ENCODE data around the gene MAPKAP1.
A peak's percentile ranks its signal among the peaks of the same experiment; 100 is the strongest.
"Not testable (repeated sequence)": the region's sequence is repeated elsewhere in the genome, so short reads cannot be mapped to it uniquely, and the experiment has no call there.

Gene MAPKAP1

DNA sequence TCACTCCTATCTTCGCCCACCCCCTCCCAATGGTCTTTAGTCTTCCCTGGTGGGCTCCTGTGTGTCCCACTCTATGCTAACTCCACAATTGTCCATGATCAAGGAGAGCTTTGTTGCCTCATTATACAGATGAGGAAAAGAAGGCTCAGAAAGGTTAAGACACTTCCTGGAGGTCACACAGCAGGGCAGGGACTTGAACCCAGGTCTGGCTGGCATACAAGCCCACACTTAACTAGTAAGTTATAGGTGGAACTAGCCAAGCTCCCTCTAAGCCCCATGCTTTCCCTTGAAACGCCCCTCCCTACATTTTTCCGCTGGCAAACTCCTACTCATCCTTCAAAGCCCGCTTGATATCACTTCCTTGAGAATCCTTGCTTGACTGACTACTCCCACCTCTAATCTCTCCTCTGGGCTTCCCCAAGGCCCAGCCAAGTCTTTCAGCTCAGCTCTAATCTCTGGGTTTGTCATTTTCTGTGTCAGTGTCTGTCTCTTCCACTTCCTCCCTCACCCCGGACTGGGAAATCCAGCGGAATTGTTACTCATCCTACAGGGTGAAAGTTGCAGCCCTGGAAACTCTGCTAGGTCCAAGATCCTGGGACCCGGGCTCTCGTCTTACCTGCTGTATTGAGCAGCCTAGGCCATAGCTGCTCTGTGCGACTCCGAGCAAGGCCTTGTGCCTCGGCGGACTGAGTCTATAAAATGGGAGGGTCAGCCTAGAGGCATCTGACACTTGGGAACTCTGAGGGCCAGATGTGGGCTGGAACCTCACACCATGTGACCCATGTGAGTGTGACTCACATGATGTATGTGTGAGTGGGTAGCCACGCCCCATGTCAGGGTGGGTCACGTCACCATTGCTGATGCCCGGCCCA, 300.8 kb downstream of the MAPKAP1 start:
- DNase-seq: no peak

DNA sequence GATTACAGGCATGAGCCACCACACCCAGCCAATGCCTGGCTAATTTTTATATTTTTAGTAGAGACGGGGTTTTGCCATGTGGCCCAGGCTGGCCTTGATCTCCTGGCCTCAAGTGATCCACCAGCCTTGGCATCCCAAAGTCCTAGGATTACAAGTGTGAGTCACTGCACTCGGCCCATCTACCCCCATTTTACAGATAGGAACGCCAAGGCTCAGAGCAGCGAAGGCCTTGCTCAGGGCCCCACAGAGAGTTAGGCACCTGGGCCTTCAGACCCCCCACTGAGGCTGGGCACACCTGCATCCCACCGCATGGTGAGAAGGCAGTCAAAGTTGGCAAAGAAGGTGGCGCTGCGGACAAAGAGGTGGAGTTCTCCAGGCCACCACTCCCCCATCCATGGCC, 302.3 kb downstream of the MAPKAP1 start:
- no peak for DNase-seq

DNA sequence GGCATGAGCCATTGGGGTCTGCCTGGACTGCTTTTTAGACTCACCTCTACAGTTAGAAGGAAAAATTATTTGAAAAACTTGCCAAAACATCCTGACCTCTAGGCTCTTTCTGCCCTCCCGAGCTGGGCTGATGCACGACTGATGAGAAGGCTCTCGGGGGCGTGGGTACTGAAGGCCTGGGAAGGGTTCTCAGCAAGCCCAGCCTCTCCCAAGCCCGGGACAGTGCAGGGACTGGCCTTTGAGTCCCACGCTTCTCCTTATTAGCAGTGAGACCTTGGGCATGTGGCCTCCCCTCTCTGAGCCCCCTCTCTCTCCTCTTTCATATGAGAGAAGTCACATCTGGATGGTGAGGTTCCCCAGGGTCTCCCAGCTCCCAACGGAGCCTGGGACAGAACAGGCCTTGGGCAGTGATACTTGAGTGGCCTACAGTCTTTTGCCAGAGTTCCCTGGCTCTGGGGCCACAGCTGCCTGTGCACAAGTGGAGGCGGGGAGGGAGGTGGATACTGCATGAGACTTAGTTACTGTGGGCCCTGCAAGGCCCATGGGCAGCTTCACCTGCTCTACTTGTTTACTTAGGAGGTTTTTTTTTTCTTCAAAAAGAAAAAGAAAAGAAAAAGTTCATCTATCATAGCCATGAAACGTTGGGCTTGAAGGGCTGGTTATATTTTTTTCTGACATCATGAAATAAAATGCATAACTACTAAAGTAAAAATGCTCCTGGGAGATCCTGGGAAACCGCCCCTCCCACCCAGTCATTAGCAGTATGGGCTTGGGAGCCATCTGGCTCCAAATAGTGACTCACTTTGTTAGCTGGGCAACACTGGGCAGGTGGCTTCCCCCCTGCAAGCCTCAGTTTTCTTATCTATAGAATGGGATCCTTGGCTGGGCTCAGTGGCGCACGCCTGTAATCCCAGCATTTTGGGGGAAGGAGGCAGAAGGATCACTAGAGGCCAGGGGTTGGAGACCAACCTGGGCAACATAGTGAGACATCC, 306.0 kb downstream of the MAPKAP1 start:
- DNase-seq: no peak

DNA sequence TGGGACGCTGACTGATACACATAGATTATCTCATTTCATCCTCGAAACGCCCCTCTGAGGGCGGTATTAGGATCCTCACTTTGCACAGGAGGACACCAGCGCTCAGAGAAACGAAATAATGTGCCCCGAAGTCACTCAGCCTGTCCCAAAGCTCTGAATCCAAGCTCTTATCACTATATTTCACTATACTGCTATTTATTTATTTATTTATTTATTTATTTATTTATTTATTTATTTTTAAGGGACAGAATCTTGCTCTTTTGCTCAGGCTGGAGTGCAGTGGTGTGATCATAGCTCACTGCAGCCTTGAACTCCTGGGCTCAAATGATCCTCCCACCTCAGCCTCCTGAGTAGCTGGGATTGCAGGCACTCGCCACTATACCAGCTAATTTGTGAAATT, 306.8 kb downstream of the MAPKAP1 start:
- not testable (repeated sequence) for DNase-seq

DNA sequence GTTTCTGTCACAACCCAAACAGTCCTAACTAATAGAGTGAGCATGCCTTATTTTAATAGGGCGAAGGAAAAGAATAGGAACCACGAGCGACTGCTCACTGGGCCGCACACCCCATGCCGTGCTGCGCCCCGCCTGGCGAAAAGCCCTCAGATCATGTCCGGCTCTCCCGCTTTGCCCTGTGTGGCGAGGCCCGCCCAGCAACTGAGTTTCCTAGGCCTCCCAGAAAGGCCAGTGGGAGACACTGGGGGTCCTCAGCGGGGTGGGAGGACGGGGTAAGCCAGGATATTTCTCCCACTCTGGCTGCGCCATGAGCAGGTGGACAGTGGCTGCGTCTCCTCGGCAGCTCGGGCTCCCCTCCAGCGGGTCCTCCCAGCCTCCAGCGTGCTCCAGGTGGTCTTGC, 307.3 kb downstream of the MAPKAP1 start:
- DNase-seq: no peak

DNA sequence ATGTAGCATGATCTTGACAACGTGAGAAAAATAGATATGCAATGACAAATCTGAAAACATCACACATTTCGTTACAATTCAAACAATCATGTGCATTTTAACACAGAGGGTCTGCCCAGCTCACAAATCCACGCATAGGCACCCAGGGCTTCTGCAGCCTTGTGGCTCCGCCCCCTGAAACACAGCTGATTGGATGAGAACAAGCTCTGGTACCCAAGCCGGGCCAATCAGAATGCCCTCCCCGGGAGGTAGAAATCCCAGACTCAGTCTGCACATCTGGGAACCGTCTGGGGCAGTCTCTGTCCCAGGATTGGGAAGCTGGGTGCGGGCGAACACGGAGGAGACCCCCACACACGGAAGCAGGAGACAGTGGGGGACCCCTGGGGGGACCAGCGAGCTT, 307.8 kb downstream of the MAPKAP1 start:
- no peak for DNase-seq

DNA sequence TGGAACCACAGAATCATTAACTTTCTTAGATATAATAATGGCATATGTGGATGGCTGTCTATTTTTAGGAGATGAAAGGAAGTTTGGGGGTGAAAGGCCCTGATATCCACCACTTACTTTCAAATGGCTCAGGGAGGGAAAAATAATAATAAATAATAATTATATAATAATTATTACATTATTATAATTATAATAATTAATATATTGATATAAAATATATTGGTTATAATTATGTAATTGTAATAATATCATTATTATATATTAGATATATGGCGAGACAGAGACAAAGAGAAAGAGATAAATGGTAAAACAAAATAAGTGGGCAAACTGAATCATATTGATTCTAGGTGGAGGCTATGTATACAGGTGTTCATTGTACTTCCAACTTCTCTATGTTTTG, 308.8 kb downstream of the MAPKAP1 start:
- DNase-seq: no peak

DNA sequence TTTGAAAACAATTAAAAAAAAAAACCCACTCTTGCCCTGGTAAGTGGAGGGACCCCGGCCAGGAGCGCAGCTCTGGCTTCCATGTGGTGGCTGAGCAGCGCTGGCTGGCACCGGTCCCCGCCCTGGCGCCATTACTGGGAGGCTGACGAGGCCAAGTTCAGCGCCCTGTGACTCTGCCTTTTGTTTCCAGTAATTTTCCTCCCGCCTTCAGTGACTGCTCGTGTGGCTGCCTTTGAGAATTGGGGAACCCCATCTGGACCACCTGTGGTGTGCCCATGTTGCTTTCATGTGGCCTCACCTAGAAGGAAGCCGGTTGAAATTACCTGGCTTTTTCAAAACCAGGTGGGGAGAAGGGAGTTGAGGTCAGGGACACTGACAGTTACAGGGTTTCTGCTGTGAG, 309.3 kb downstream of the MAPKAP1 start:
- DNase-seq: peak in 1 of 2 experiments; percentile 17

DNA sequence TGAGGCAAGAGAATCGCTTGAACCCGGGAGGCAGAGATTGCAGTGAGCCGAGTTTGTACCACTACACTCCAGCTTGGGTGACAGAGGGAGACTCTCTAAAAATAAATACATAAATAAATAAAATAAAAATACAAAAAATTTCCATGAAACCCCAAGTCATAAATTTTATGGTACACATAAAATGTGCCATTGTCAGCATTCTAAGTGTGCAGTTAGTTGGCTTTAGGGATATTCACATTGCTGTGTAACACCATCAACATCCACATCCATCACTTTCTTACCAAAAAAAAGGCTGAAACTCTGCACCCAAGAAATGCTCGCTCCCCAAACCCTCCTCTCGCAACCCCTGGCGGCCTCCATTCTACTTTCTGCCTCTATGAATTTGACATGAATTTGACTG, 310.2 kb downstream of the MAPKAP1 start:
- DNase-seq: no peak

DNA sequence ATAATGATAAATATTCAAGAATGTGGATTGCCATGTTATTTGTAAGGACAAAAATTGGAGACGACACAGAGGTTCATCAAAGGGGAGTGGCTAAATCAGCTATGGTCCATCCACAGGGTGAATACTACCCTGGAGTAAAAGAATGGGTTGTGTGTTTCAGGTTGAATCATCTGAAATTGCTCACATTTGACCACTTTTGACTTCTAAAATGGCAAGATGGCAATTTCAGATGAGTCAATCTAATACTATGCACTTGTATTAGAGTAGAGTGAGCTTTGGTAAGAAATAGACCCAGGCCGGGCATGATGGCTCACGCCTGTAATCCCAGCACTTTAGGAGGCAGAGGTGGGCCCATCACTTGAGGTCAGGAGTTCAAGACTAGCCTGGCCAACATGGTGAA, 313.6 kb downstream of the MAPKAP1 start:
- no peak for DNase-seq

DNA sequence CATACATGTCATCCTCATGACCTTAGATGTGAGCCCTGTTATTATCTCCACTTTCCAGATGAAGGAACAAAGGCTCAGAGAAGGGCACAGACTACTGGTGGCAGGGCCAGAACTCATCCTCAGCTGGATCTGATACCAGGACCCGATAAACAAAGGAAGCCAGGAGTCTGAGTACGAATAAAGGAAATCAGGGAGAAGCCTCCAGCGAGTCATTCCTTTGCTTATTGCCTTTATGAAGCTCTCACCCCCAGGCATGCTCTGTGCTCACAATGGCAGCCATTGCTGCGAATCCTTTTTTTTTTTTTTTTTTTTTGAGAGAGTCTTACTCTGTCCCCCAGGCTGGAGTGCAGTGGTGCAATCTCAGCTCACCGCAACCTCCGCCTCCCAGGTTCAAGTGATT, 315.3 kb downstream of the MAPKAP1 start:
- DNase-seq: no peak

DNA sequence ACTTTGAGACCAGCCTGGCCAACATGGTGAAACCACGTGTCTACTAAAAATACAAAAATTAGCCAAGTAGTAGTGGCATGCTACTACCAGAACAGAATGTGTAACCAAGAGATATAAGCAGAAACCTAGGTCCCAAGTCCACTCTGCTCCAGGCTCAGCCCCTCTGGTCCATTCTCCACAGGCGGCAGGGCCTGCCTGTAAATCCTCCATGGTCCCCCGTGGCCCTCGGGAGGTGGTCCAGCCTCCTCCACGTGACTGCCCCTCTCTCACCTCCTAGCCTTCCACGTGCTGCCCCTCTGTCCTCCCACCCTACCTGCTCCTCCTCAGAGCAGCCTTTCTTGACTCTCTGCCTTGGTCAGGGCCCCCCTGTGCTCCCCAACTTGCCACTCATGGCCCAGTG, 318.0 kb downstream of the MAPKAP1 start:
- DNase-seq: no peak

DNA sequence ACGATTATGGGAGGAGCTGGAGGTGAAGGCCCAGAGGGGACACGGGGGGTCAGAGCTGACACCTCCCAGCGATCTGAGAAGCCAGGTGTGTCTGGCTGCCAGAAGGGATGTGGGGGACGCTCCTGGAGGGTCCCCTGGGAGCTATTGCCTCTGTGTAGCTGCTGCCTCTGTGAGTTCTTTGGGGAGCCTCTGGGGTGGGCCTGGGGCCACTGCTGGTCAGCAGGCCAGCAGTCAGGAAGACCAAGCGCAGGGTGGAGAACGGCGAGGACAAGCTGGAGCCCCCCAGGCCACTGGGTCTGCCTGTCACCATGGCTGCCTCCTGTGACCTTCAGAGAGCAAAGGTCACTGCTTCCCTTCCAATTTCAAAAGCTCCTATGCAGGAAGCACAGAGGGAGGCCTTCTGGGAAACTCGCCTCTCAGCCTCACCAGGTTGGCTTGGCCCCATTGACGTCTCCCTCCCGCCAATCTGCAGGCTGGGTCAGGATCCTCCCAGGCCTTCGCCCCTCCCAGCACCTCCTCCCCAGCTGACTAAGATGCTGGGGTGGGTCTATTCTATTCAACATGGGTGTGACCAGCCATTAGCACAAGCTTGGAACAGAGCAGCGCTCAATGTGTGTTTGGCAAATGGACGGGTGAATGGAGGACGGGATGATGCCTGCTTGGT, 319.0 kb downstream of the MAPKAP1 start:
- DNase-seq: no peak
